Fibroblast of villous mesenchyme (primary cell): ENCODE results near the gene TMEM167B. TPM values are rescaled to one million over a fixed set of nuclear protein-coding genes. Genes with fewer than 3 reads are reported as not detected.

ENCODE experiments used
- DNase-seq: peaks from one replicate; pipeline ENCODE4 v3.0.0-alpha.2; 2010; ENCODE audit warnings: low read depth
- H3K4me3 ChIP-seq: 2 replicates; pipeline ENCODE4 v1.5.1; 2011; ENCODE audit warnings: low read depth, mild to moderate bottlenecking, low read length
- total RNA-seq: library from RNA; depleted of rRNA; stranded (reverse); fragments of >200 nt; gene quantifications from 2 replicates; pipeline ENCODE4 v1.2.3, GENCODE V29; 2012
- TF ChIP-seq, protein P1 (sequence below): IDR thresholded peaks from 2 replicates; pipeline ENCODE4 v1.5.1; 2012; ENCODE audit warnings: low read depth, mild to moderate bottlenecking, low read length; ENCODE audit not compliant: insufficient read depth

TMEM167B gene
- total RNA-seq, 1 donor = 28.1 TPM

GRCh38 chr1:109104364-109105151 lies 14.0 kb downstream of the TMEM167B start:
- DNase-seq = no peak
- TF ChIP-seq, protein P1, sequence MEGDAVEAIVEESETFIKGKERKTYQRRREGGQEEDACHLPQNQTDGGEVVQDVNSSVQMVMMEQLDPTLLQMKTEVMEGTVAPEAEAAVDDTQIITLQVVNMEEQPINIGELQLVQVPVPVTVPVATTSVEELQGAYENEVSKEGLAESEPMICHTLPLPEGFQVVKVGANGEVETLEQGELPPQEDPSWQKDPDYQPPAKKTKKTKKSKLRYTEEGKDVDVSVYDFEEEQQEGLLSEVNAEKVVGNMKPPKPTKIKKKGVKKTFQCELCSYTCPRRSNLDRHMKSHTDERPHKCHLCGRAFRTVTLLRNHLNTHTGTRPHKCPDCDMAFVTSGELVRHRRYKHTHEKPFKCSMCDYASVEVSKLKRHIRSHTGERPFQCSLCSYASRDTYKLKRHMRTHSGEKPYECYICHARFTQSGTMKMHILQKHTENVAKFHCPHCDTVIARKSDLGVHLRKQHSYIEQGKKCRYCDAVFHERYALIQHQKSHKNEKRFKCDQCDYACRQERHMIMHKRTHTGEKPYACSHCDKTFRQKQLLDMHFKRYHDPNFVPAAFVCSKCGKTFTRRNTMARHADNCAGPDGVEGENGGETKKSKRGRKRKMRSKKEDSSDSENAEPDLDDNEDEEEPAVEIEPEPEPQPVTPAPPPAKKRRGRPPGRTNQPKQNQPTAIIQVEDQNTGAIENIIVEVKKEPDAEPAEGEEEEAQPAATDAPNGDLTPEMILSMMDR = no peak
- no peak overlapping the region for H3K4me3 ChIP-seq

DNA sequence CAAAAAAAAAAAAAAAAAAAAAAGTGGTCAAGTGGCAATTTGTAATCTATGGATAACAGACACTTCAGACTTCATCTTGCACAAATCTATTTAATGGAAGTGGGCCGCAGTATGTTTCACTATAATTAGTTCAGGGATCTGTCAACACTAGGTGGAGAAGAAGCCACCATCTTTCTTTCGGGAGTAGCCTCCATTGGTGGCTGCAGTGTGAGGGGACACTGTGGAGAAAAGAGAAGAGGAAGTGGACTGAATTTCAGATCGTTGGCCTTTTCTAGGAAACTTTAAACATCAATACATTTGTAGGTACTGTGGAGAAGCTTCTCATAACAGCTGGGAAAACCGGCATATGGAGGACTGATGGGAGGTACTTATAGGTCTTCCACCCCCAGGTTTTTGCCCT lies 15.3 kb downstream of the TMEM167B start:
- TF ChIP-seq, protein P1 = no peak
- no peak overlapping the region for H3K4me3 ChIP-seq
- DNase-seq = no peak

- DNase-seq = no peak
- H3K4me3 ChIP-seq = no peak overlapping the region
- TF ChIP-seq, protein P1 = no peak
Observed at GRCh38 chr1:109107785-109108184, 17.2 kb downstream of the TMEM167B start.

DNA sequence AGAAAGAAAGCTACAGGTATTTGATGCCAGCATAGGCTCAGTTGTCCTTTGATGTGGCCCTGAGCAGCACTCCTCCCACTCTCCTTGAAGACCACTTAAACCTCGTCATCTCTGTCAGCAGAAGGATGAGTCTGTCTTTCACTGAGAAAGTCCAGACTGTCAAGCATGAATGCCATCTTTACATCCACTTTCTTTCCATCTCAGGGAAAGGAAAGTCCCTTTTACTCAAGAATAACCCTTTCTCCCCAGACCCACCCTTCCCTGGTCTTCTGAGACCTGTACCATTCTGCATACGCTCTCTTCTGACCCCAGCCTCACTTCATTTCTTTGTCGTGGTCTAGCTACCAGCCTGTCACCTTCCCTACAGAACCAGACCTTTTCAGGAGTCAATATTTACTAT lies 19.3 kb downstream of the TMEM167B start:
- H3K4me3 ChIP-seq = no peak overlapping the region
- no peak for DNase-seq
- TF ChIP-seq, protein P1 = no peak

- no peak overlapping the region for H3K4me3 ChIP-seq
- DNase-seq = peak; percentile 17
- TF ChIP-seq, protein P1 = no peak
Observed at GRCh38 chr1:109111386-109112055, 21.0 kb downstream of the TMEM167B start.

- TF ChIP-seq, protein P1 = peak; percentile 50
- peak; percentile 58 for DNase-seq
- H3K4me3 ChIP-seq = peak overlapping the region; percentile 42
Observed at GRCh38 chr1:109112056-109112651, 21.6 kb downstream of the TMEM167B start.
